ENCODE measurements around the gene MS4A15.
"Not testable (repeated sequence)": the region's sequence is repeated elsewhere in the genome, so short reads cannot be mapped to it uniquely, and the experiment has no call there.

The MS4A15 gene

GRCh38 chr11:60756307-60757032 is at the start of gene MS4A15:
Gene MS4A15 (plus strand): TSS chr11:60756867. CDS start chr11:60763734, 6,867 bp downstream.
- no peak for DNase-seq (ENCODE audit: low read depth)

GRCh38 chr11:60706931-60707330 is 49.7 kb upstream of the MS4A15 start:
- no peak for DNase-seq (ENCODE audit: low read depth)

GRCh38 chr11:60710482-60710881 is 46.2 kb upstream of the MS4A15 start:
- DNase-seq (ENCODE audit: low read depth) = no peak

- no peak for DNase-seq (ENCODE audit: low read depth)
Observed at GRCh38 chr11:60711276-60711675, 45.4 kb upstream of the MS4A15 start.

- not testable (repeated sequence) for DNase-seq (ENCODE audit: low read depth)
Observed at GRCh38 chr11:60713423-60713822, 43.2 kb upstream of the MS4A15 start.

- DNase-seq (ENCODE audit: low read depth) = no peak
Observed at GRCh38 chr11:60717956-60718355, 38.7 kb upstream of the MS4A15 start.

GRCh38 chr11:60718524-60719316 is 37.9 kb upstream of the MS4A15 start:
- DNase-seq (ENCODE audit: low read depth) = no peak

- DNase-seq (ENCODE audit: low read depth) = no peak
Observed at GRCh38 chr11:60719391-60719790, 37.3 kb upstream of the MS4A15 start.

GRCh38 chr11:60720460-60720859 is 36.2 kb upstream of the MS4A15 start:
- DNase-seq (ENCODE audit: low read depth) = no peak

- no peak for DNase-seq (ENCODE audit: low read depth)
Observed at GRCh38 chr11:60724420-60724819, 32.2 kb upstream of the MS4A15 start, which contains the start of gene MS4A18. Gene MS4A18 (plus strand): TSS chr11:60724720.

- DNase-seq (ENCODE audit: low read depth) = no peak
Observed at GRCh38 chr11:60725592-60725991, 31.1 kb upstream of the MS4A15 start.

- no peak for DNase-seq (ENCODE audit: low read depth)
Observed at GRCh38 chr11:60731586-60731985, 25.1 kb upstream of the MS4A15 start.

GRCh38 chr11:60734279-60734678 is 22.4 kb upstream of the MS4A15 start:
- no peak for DNase-seq (ENCODE audit: low read depth)

GRCh38 chr11:60739114-60739513 is 17.6 kb upstream of the MS4A15 start:
- DNase-seq (ENCODE audit: low read depth) = no peak

- no peak for DNase-seq (ENCODE audit: low read depth)
Observed at GRCh38 chr11:60740573-60740972, 16.1 kb upstream of the MS4A15 start.

GRCh38 chr11:60741421-60741820 is 15.2 kb upstream of the MS4A15 start:
- DNase-seq (ENCODE audit: low read depth) = no peak

- no peak for DNase-seq (ENCODE audit: low read depth)
Observed at GRCh38 chr11:60743058-60743457, 13.6 kb upstream of the MS4A15 start.

- DNase-seq (ENCODE audit: low read depth) = no peak
Observed at GRCh38 chr11:60744114-60744513, 12.6 kb upstream of the MS4A15 start.

GRCh38 chr11:60747359-60747873 is 9.3 kb upstream of the MS4A15 start:
- DNase-seq (ENCODE audit: low read depth) = no peak

- no peak for DNase-seq (ENCODE audit: low read depth)
Observed at GRCh38 chr11:60748225-60748624, 8.4 kb upstream of the MS4A15 start.

- no peak for DNase-seq (ENCODE audit: low read depth)
Observed at GRCh38 chr11:60748821-60749220, 7.8 kb upstream of the MS4A15 start.

GRCh38 chr11:60750911-60751310 is 5.8 kb upstream of the MS4A15 start:
- no peak for DNase-seq (ENCODE audit: low read depth)

- DNase-seq (ENCODE audit: low read depth) = no peak
Observed at GRCh38 chr11:60753309-60753708, 3.4 kb upstream of the MS4A15 start.

Measured in GM04503 (cell line).